ENCODE results near the gene CNNM4.

Gene CNNM4

DNA sequence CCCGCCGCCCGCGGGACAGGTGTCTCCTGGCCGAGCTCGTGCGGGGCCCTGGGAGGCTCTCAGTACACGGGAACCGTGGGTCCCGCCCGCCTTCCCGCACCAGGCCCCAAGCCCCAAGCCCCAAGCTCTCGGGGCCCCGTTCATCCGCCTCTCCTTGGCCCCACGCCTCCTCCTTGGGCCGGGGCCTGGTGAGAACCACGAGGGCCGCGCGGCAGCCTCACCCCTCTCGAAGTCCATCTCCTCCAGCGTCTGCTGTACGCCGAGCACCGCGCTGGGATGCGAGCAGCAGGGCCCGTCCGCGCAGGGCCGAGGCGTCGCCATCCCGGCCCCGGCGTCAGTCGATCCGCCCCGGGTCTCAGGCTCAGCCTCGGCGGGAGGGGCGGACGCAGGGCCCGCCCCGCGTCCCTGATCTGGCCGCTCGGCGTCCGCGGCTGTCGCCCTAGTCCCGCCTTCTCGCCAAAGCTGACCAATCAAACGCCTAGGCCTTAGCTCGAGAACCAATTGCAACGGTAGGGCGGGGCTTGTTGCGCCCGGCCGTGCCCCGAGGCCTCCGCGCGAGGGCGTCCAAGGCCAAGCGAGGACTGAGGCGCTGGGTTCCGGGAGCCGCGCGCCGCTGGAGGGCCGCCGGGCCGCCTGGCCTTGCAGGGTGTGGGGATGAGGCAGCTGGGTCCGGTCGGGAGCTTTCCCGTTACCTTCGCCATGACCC, 97.1 kb downstream of the CNNM4 start, which contains the start of gene ANKRD39:
Gene ANKRD39 (minus strand): TSS at position 350 of the 706 bp plus-strand sequence. CDS start 29 bp downstream, at position 321.
- in situ Hi-C loops (cut with MboI; ENCODE audit: low sequenced_read_pairs): loop anchor here (5.0 kb wide), 1 partner anchor 94 kb away; no protein-coding TSS in a partner anchor

DNA sequence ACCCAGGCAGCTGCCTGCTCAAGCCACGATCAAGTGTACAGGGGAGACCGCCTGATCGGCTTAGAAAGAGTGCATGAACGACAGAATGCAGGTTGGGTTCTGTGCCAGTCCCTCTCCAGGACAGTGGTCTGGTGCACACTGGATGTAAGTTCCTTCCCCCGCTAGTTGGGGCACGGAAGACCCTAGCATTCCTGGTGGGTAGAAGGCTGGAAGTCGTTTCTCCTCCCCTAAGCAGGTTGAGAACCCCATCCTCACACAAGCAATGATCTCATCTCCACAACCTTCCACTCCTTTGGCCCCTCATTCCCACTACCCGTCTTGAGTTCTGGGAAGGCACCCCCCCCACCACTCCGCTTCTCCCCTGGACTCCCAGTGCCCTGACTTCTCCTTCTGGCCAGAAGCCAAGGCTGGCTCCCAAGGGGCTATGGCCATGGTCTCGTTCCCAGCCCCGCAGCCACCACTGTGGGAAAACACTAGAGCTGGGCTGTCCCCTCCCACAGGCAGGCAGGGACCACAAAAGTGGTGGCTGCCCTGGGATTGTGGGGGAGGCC, 98.5 kb downstream of the CNNM4 start:
- in situ Hi-C loops (cut with MboI; ENCODE audit: low sequenced_read_pairs): loop anchor here (5.0 kb wide), 1 partner anchor 93 kb away; no protein-coding TSS in a partner anchor

DNA sequence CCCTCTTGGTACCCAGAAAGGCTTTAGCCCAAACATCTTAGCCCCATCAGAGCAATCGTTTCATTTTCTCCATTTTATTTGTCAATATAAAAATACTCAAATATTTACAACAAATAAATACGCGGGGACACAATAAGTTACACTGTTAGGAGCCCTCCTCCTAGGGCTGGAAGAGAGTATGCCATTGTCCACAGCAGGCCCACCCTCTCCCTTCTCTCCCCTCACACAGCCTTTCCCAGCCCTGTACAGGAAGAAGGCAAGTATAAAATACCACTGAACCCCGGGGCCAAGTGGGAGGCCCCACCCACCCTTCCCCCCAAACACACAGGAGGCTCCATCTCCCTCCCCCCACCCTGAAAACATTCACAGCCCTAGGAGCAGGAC, 99.0 kb downstream of the CNNM4 start:
- in situ Hi-C loops (cut with MboI; ENCODE audit: low sequenced_read_pairs): loop anchor here (5.0 kb wide), 1 partner anchor 93 kb away; no protein-coding TSS in a partner anchor

DNA sequence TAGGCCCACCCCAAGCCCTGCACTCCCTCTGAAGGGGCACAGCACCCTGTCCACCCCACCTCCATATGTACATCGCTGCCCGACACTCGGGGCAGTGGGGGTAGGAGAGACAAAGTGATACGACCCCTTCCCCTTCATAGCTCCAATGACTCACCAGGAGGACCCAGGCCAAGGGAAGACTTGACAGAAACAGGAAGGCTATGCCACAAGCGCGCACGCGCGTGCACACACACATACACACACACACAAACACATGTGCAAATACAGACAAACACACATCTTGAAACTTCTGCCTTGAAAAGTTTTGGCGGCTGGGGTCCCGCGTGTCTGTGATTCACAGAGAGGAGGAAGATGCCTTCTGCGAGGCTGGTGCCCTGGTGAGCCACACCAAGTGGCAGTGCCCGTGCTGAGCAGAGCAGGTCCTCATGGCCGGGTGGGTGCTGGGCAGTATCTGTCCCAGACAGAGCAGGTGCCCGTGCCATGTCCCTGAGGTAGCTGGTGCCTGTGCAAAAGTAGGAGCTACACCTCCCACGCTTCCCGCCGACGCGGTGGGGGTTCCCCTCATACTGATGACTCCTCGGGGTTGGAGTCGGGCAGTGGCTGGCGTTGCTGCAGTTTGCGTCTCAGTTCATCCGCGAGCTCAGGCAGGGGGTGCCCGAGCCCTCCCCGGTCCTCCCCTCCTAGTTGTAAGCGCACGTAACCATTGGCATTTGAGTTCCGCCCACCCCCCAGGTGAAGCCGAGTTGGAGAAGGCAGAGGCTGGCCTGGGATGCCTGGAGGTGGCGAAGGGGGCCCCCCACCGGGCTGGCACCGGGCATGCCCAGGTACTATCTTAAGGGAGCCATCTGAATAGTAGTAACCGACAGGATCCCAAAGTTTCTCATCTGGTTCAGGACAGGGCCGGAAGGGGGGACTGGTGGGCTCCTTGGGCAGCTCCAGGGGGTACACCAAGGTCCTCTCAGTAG, 99.6 kb downstream of the CNNM4 start:
- in situ Hi-C loops (cut with MboI; ENCODE audit: low sequenced_read_pairs): no loop called here

DNA sequence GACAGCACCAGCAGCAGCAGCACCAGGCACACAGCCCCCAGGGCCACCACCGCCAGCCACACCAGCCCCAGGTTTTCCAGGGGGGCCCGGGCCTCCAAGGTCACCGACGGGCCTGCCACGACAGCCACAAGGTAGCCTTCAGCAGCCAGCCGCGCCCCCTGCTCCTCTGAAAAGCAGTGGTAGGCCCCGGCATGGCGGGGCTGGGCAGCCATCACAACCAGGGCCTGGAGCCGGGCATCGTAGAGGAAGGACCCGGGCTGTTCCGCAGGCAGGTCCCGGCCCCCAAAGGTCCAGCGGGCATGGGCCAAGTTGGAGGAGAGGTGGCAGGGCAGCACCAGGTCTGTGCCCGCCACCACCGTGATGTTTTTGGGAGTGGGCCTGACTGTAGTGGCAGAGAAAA, 100.4 kb downstream of the CNNM4 start:
- in situ Hi-C loops (cut with MboI; ENCODE audit: low sequenced_read_pairs): no loop called here
